Skeletal muscle cell (primary cell): ENCODE measurements around the gene CCDC178.
"Not testable (repeated sequence)": the region's sequence is repeated elsewhere in the genome, so short reads cannot be mapped to it uniquely, and the experiment has no call there.

Source experiments
- DNase-seq: peaks from one replicate; pipeline ENCODE4 v3.0.0-alpha.2; 2010; ENCODE audit warnings: low read depth
- H3K4me3 ChIP-seq: 2 replicates; pipeline ENCODE4 v1.5.1; 2011; ENCODE audit warnings: low read depth, mild to moderate bottlenecking, control low read depth, low read length, moderate library complexity

CCDC178 gene

GRCh38 chr18:33369711-33370449 lies 70.6 kb downstream of the CCDC178 start:
- DNase-seq, result no peak
- H3K4me3 ChIP-seq, result no peak overlapping the region

- H3K4me3 ChIP-seq, result no peak overlapping the region
- DNase-seq, result no peak
These were observed 83.8 kb downstream of the CCDC178 start for GRCh38 chr18:33356735-33357134.

GRCh38 chr18:33355756-33356155 lies 84.8 kb downstream of the CCDC178 start:
- no peak overlapping the region for H3K4me3 ChIP-seq
- DNase-seq, result no peak

GRCh38 chr18:33355263-33355662 lies 85.3 kb downstream of the CCDC178 start:
- H3K4me3 ChIP-seq, result no peak overlapping the region
- no peak for DNase-seq

GRCh38 chr18:33350256-33350655 lies 90.3 kb downstream of the CCDC178 start:
- no peak for DNase-seq
- no peak overlapping the region for H3K4me3 ChIP-seq

GRCh38 chr18:33339733-33340132 lies 100.8 kb downstream of the CCDC178 start:
- DNase-seq, H3K4me3 ChIP-seq: not testable (repeated sequence)

- H3K4me3 ChIP-seq, result no peak overlapping the region
These were observed 105.7 kb downstream of the CCDC178 start for GRCh38 chr18:33334781-33335180.

GRCh38 chr18:33330711-33331110 lies 109.8 kb downstream of the CCDC178 start:
- no peak overlapping the region for H3K4me3 ChIP-seq
- DNase-seq, result no peak

More at GRCh38 chr18:33334781-33335180, 105.7 kb downstream of the CCDC178 start:
- no peak for DNase-seq

GRCh38 chr18:33326975-33327374 lies 113.5 kb downstream of the CCDC178 start:
- no peak for DNase-seq
- H3K4me3 ChIP-seq, result no peak overlapping the region

GRCh38 chr18:33317640-33318039 lies 122.9 kb downstream of the CCDC178 start:
- no peak for DNase-seq
- no peak overlapping the region for H3K4me3 ChIP-seq

- H3K4me3 ChIP-seq, result no peak overlapping the region
- DNase-seq, result no peak
These were observed 124.4 kb downstream of the CCDC178 start for GRCh38 chr18:33316146-33316587.

- DNase-seq, result no peak
- H3K4me3 ChIP-seq, result no peak overlapping the region
These were observed 133.0 kb downstream of the CCDC178 start for GRCh38 chr18:33307520-33307919.

- no peak for DNase-seq
- no peak overlapping the region for H3K4me3 ChIP-seq
These were observed 136.2 kb downstream of the CCDC178 start for GRCh38 chr18:33304277-33304676.

GRCh38 chr18:33291539-33291938 lies 149.0 kb downstream of the CCDC178 start:
- no peak for DNase-seq
- H3K4me3 ChIP-seq, result no peak overlapping the region

- DNase-seq, result no peak
- H3K4me3 ChIP-seq, result no peak overlapping the region
These were observed 152.3 kb downstream of the CCDC178 start for GRCh38 chr18:33288082-33288716.

- no peak for DNase-seq
- no peak overlapping the region for H3K4me3 ChIP-seq
These were observed 157.7 kb downstream of the CCDC178 start for GRCh38 chr18:33282709-33283333.

GRCh38 chr18:33282142-33282541 lies 158.4 kb downstream of the CCDC178 start:
- H3K4me3 ChIP-seq, result no peak overlapping the region
- no peak for DNase-seq

- DNase-seq, result no peak
- H3K4me3 ChIP-seq, result no peak overlapping the region
These were observed 163.1 kb downstream of the CCDC178 start for GRCh38 chr18:33277431-33277830.

- H3K4me3 ChIP-seq, result no peak overlapping the region
- no peak for DNase-seq
These were observed 164.7 kb downstream of the CCDC178 start for GRCh38 chr18:33275843-33276242.

GRCh38 chr18:33270297-33270696 lies 170.2 kb downstream of the CCDC178 start:
- no peak for DNase-seq
- H3K4me3 ChIP-seq, result no peak overlapping the region

- DNase-seq, result no peak
These were observed 171.3 kb downstream of the CCDC178 start for GRCh38 chr18:33269223-33269622.

More at GRCh38 chr18:33269223-33269622, 171.3 kb downstream of the CCDC178 start:
- H3K4me3 ChIP-seq, result no peak overlapping the region
